Lower leg skin (tissue), 4 donors: ENCODE data around the gene PCDHGA10. TPM values are rescaled to one million over a fixed set of nuclear protein-coding genes. Genes with fewer than 3 reads are reported as not detected.
"Not testable (repeated sequence)": the region's sequence is repeated elsewhere in the genome, so short reads cannot be mapped to it uniquely, and the experiment has no call there.

ENCODE experiments used
- DNase-seq, 2 donors: peaks; one replicate each; pipeline ENCODE4 v3.0.0-alpha.2; 2019; ENCODE audit warnings: low spot score in 2 of 2
- H3K4me3 ChIP-seq: fragments of 200-600 bp; sonication (generic); 2 replicates; pipeline ENCODE4 v1.5.1; 2017; ENCODE audit warnings: mild to moderate bottlenecking, low read depth; ENCODE audit not compliant: poor library complexity, severe bottlenecking
- POLR2A ChIP-seq, 2 donors: fragments of 450-650 bp; IDR thresholded peaks; one replicate each; pipeline ENCODE4 v1.6.1; 2016 to 2017; ENCODE audit warnings: antibody characterized with exemption in 2 of 2, mild to moderate bottlenecking in 1 of 2, moderate library complexity in 1 of 2
- WGBS, 2 donors: methylation state at CpG; one replicate each; pipeline ENCODE4 v1.1.5; 2018; 5-methylcytosine and 5-hydroxymethylcytosine counted together
- intact Hi-C: fragments of 100-400 bp; cut with DNase I; formaldehyde crosslinking; loops from one replicate; pipeline ENCODE4 v1.15.0; 2023; ENCODE audit warnings: low total_unique reads
- total RNA-seq, 4 donors: library from RNA; depleted of rRNA; stranded (reverse); fragments of >200 nt; gene quantifications; one replicate each; pipeline ENCODE4 v1.1.0, GENCODE V29; 2016
- TF ChIP-seq, protein P1 (sequence below), 3 donors: fragments of 450-650 bp; IDR thresholded peaks; one replicate each; pipeline ENCODE4 v1.5.1; 2016; ENCODE audit warnings: antibody characterized with exemption in 3 of 3, mild to moderate bottlenecking in 3 of 3, moderate library complexity in 2 of 3

PCDHGA10 gene
- total RNA-seq, 4 donors from 2014 or later = 6.8 to 11.7 (median 8.3) TPM

DNA sequence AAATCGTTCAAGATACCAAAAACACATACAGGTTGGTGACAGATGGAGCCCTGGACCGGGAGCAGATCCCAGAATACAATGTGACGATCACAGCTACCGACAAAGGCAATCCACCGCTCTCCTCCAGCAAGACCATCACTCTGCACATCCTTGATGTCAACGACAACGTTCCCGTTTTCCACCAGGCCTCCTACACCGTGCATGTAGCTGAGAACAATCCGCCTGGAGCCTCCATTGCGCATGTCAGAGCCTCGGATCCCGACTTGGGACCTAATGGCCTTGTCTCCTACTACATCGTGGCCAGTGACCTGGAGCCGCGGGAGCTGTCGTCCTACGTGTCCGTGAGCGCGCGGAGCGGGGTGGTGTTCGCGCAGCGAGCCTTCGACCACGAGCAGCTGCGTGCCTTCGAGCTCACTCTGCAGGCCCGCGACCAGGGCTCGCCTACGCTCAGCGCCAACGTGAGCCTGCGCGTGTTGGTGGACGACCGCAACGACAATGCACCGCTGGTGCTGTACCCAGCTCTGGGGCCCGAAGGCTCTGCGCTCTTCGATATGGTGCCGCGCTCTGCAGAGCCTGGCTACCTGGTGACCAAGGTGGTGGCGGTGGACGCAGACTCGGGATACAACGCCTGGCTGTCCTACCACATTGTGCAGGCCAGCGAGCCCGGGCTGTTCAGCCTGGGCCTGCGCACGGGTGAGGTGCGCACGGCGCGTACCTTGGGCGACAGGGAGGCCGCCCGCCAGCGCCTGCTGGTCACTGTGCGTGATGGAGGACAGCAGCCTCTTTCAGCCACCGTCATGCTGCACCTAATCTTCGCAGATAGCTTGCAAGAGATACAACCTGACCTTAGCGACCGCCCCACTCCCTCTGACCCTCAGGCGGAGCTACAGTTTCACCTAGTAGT, 41.0 kb upstream of the PCDHGA10 start:
- no peak overlapping the region for H3K4me3 ChIP-seq
- TF ChIP-seq, protein P1, sequence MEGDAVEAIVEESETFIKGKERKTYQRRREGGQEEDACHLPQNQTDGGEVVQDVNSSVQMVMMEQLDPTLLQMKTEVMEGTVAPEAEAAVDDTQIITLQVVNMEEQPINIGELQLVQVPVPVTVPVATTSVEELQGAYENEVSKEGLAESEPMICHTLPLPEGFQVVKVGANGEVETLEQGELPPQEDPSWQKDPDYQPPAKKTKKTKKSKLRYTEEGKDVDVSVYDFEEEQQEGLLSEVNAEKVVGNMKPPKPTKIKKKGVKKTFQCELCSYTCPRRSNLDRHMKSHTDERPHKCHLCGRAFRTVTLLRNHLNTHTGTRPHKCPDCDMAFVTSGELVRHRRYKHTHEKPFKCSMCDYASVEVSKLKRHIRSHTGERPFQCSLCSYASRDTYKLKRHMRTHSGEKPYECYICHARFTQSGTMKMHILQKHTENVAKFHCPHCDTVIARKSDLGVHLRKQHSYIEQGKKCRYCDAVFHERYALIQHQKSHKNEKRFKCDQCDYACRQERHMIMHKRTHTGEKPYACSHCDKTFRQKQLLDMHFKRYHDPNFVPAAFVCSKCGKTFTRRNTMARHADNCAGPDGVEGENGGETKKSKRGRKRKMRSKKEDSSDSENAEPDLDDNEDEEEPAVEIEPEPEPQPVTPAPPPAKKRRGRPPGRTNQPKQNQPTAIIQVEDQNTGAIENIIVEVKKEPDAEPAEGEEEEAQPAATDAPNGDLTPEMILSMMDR (IDR thresholded peaks at IDR 0.05) = no peak
- TF ChIP-seq POLR2A (IDR thresholded peaks at IDR 0.05) = no peak
- WGBS, 2 donors = 40 to 41% methylated on average over 35 to 55 of the region's 69 CpGs
- no peak for DNase-seq
- intact Hi-C loops = no loop called here

DNA sequence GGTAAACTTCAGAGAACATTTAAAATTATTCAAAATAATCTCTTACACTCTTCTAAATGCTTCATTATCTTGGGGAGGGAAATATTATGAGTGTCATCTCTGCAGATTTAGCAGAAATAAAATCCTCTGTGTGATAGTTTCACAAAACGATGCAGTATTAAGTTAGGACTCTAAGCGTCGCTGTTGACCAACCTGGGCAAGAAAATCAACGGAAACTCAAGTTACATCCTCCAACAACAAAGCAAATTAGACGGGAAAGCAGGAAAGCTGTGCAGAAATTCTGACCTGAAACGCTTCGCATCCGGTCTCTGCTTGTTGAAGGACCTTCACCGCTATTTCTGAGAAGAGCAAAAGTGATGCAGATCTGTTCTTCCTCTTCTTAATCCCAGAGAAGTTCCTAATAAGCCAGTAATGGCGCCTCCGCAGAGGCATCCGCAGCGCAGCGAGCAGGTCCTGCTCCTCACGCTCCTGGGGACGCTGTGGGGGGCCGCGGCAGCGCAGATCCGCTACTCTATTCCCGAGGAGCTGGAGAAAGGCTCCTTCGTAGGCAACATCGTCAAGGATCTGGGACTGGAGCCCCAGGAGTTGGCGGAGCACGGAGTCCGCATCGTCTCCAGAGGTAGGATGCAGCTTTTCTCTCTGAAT, 39.0 kb upstream of the PCDHGA10 start, which contains the start of gene PCDHGA6:
PCDHGA6 (plus strand) TSS at position 219 of the 645 bp plus-strand sequence; CDS start at position 412, 193 bp downstream.
- intact Hi-C loops = no loop called here
- TF ChIP-seq, protein P1 (IDR thresholded peaks at IDR 0.05) = no peak
- no peak for TF ChIP-seq POLR2A (IDR thresholded peaks at IDR 0.05)
- WGBS, 2 donors = 22 to 23% methylated on average over 27 of the region's 27 CpGs
- H3K4me3 ChIP-seq = no peak within 1 kb of the TSS
- no peak for DNase-seq

DNA sequence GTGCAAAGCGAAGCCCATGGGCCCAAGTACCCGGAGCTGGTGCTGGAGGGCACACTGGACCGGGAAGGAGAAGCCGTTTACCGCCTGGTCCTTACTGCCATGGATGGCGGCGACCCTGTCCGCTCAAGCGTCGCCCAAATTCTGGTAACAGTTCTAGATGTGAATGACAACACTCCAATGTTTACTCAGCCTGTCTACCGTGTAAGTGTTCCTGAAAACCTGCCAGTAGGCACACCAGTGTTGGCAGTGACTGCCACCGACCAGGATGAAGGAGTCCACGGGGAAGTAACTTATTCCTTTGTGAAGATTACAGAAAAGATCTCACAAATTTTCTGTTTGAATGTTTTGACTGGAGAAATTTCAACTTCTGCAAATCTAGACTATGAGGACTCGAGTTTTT, 38.2 kb upstream of the PCDHGA10 start:
- H3K4me3 ChIP-seq = no peak overlapping the region
- DNase-seq = no peak
- WGBS, 2 donors = 55 to 60% methylated on average over 14 of the region's 14 CpGs
- intact Hi-C loops = no loop called here
- TF ChIP-seq, protein P1 (IDR thresholded peaks at IDR 0.05) = no peak
- no peak for TF ChIP-seq POLR2A (IDR thresholded peaks at IDR 0.05)

DNA sequence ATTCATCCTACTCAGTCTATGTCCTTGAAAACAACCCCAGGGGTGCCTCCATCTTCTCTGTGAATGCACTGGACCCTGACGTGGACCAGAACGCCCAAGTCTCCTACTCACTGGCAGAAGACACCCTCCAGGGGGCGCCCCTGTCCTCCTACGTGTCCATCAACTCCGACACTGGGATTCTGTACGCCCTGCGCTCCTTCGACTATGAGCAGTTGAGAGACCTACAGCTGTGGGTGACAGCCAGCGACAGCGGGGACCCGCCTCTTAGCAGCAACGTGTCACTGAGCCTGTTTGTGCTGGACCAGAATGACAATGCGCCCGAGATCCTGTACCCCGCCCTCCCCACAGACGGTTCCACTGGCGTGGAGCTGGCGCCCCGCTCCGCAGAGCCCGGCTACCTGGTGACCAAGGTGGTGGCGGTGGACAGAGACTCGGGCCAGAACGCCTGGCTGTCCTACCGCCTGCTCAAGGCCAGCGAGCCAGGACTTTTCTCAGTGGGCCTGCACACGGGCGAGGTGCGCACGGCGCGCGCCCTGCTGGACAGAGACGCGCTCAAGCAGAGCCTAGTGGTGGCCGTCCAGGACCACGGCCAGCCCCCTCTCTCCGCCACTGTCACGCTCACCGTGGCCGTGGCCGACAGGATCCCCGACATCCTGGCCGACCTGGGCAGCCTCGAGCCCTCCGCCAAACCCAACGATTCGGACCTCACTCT, 37.2 kb upstream of the PCDHGA10 start:
- peak in 1 of 2 donors; percentile 53 for DNase-seq
- intact Hi-C loops, H3K4me3 ChIP-seq: not testable (repeated sequence)
- 32 to 50% methylated on average over 10 to 22 of the region's 48 CpGs for whole genome bisulfite sequencing, 2 donors

DNA sequence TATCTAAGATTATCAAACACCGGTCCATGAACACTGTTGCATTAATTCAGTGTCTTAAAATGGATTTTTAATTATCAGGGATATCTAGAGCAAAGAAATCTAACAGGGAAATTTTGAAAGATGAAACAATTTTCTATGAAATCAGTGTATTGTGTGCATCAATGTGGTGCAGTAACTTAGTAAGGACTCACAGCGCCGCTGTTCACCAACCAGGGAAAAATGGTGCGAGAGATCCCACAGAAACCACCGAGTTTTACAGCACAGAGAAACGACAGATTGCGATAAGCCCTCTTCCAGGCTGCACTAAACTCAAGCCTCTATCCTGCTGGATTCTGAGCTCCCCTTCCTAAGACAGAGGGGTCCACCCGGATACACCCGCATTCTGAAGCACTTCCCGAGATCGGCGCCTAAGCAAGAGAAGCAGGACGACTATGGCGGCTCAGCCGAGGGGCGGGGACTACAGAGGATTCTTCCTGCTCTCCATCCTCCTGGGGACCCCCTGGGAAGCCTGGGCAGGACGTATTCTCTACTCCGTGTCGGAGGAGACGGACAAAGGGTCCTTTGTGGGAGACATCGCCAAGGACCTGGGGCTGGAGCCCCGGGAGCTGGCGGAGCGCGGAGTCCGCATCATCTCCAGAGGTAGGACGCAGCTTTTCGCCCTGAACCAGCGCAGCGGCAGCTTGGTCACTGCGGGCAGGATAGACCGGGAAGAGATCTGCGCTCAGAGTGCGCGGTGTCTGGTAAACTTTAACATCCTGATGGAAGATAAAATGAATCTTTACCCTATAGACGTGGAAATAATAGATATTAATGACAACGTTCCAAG, 30.1 kb upstream of the PCDHGA10 start, which contains the start of gene PCDHGA7:
PCDHGA7 (plus strand) TSS at position 274 of the 826 bp plus-strand sequence; CDS start at position 432, 158 bp downstream.
- intact Hi-C loops = no loop called here
- no peak within 1 kb of the TSS for H3K4me3 ChIP-seq
- WGBS, 2 donors = 17 to 22% methylated on average over 31 to 35 of the region's 37 CpGs
- peak in 1 of 2 donors; percentile 39 for DNase-seq
- TF ChIP-seq, protein P1 (IDR thresholded peaks at IDR 0.05) = no peak
- TF ChIP-seq POLR2A (IDR thresholded peaks at IDR 0.05) = no peak
